ENCODE results near the gene EMID1.

The EMID1 gene

DNA sequence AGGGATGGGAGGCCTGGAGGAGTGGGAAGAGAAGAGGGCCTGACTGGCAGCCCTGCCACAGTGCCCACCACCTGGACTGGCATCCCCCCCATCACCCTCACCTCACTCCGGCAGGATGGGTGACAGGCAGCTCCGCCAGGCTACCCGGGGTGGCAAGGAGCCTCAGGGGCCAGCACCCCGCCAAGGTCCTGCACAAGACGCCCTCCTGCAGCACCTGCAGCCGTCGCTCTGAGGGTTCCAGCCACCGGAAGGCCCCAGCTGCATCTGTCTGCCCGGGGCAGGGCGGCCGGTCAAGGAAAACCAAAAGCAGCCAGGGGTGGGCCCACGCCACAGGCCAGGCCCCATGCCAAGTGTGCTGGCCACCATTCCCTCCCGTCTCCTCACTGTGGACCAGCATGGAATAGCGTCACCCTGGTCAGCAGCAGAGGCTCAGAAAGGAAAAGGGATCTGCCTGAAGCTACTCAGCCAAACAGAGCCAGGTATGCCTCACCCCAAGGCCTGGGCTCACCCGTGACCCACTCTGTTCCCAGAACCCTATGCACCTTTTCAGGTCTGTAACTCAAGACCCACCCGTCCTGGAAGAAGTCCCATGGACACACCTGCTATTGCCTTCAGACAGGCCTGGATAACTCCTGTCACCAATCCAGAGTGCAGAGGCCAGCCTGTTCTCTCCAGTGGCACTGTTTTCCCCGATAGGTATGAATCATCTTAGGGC lies 55.1 kb downstream of the EMID1 start:
- no peak for DNase-seq (ENCODE audit: low read depth in 2 of 2)

DNA sequence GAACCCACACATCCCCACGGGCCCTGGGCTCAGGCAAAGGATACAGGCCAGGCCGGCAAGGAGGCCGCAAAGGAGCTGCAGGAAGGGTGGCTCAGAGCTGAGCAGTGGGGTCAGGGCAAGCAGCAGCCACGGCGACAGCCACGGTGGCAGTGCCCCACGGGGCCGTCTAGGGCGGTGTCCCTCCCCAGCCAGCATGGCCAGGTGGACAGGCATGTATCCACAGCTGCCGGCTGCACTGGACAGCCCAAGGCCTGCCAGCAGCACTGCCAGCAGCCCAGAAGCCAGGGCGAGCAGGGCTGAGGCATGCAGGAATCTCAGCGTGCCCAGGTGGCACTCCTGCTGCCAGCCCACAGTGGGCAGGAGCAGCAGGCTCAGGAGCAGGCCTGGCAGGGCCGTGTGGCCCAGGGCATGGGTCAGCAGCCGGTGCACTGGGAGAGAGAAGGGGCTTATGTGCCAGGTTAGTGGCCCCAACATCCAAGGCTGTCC lies 58.1 kb downstream of the EMID1 start:
- DNase-seq (ENCODE audit: low read depth in 2 of 2), result no peak

DNA sequence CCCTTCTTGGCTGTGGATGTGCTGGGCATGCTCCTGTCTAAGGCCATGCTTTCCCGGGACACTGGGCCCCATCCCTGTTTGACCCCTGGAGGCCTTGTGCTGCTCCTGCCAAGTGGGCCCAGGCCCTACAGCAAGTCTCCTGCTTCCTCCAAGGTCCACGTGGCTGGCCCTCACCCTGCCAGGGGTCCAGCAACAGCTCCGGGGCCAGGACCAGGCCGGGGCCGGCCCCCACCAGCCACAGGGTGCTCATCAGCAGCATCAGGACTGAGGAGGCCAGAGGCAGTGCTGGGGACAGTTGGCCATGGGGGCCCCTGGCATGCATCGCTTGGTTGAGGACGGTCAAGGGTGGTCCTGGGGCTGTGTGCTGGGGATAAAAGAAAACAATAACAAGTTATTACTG lies 59.6 kb downstream of the EMID1 start:
- DNase-seq (ENCODE audit: low read depth in 2 of 2), result no peak

DNA sequence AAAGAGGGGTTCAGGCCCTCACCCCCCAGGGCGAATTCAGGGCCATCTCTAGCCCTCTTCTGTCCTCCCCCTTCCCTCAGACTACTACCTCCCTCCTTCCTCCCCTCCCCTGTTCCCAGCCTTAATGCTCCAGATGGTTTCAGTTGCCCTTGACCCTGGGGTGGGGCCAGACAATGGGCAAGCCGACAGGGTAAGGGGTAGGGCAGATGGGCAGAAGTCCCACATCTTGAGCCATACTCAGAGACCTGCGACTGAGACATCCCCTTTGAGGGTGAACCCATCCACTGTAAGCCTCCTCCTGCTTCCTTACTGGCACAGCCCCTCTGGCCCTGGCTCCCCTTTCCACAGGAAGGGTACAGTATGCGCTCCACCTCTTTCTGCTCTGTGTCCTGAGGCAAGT lies 60.2 kb downstream of the EMID1 start:
- no peak for DNase-seq (ENCODE audit: low read depth in 2 of 2)

DNA sequence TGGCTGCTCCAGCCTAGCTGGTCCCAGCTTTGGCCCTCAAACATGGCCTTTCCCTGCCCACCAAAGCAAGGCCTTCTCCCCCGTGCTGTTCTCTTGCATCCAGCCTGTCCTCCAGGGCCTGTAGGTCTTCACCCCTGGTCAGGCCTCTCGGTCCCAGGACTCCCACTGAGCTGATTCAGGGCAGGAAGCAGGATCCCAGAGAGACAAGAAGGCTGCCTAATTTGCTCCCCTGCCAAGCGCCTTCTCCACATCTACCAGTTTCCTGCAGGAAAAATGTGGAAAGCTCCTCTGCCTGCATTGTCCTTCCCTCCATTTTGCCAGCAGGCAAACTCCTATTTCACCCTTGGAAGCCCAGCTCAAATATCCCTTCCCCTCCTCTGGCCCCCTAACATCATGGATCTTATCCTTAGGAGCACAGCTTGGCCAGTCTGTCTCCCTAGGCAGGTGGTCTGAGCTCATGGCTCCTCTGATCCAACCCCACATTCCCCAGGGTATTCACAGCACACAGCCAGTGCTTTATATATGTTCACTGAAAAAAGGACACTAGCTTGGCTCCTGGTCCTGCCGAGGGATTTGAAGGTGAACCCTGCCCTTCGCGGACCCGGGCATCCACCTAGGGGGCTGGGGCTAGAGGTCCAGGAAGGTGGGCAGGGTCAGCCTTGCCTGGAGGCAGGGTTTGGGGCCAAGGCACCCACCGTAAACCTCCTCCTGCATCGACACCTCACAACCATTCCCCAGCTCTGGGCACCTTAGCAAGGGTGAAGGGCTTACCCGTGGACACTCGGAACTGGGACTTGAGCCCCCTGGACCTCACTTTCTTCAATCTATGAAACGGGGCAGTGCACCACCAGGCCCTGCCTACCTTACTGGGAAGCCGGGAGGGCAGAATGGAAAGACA lies 61.1 kb downstream of the EMID1 start:
- DNase-seq (ENCODE audit: low read depth in 2 of 2), result no peak

DNA sequence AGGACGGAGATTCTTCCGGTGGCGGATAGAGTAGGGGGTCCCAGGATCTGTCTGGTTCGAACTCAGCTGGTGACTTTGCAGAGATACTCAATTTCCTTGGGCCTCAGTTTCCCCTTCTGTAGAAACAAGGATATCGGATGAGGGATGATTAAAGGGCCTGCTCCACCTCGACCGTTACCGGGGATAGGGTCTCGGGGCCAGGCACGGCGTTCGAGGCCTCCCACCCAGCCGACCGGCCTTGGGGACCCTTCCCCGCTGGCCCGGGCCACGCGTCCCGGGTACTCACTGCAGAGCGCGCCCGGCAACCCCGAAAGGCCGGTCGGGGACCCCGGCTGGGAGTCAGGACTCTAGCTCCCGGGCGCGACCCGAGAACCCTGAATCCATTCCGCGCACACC lies 61.8 kb downstream of the EMID1 start:
- DNase-seq (ENCODE audit: low read depth in 2 of 2), result no peak

DNA sequence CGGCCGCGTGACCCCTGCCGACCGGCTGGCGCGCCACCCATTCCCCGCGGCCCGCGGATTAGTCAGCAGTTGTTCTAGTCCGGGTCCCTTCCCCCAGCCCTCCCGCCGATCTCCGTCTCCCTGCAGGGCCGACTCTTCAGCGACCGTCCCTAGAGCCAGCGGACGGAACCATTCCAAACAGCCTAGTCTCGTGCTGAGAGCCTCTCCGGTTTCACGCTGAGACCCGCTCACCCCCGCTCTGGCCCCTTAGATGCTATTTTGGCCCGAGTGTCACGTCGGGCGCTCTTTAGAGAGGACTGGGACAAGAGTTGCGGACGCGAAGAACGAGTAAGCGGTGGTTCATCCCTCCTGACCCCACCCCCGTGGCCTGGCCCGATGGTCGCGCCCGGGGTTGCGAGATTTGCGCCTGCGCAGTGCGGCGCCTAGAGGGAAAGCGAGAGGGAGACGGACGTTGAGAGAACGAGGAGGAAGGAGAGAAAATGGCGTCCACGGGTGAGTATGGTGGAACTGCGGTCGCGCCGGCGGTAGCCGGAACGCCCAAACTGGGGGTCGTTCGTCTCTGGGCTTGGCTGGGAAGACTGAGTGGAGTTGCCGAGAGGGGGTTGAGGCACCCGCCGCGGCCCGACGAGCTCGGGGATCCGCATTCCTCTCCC lies 62.3 kb downstream of the EMID1 start, which contains the start of the genes EWSR1 and RHBDD3:
Gene EWSR1 (plus strand): TSS at position 411 of the 653 bp plus-strand sequence. CDS start 69 bp downstream, at position 480.
Gene RHBDD3 (minus strand): TSS at position 124 of the 653 bp plus-strand sequence. CDS start 2,355 bp downstream, outside the sequence.
- DNase-seq (ENCODE audit: low read depth in 2 of 2), result peak; percentile 95 to 96

DNA sequence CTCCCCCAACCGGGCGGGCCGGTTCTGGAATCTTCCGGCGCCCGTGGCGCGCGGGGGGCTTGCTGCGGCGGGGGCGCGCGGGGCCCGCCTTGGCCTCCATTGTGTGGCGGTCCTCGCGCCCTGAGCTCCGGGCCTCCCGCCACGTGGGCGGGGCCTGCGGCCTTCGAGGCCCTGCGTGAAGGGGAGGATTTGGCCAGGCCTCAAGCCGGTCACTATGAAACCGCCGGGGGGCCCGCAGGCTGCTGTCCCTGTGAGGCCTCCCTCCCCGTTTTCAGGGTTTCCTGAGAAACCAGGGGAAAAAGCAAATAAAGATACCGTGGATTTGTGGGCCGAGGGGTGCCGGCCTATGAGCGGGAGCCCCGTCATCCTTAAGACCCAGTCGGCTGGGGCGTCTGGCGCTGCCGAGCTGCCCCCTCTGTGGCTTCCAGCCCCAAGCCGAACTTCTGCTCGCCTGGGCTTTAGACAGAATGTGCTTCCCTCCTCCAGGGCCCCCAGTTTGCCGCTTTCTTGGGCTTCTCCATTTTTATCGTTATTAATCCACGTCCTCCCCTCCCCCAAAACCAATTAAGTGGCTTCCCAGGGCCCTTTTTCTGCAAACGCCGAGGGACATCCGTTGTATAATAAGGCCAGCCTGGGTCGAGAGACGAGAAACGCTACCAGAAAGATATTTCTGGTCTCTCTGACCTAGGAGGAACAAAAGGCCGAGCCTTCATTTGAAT lies 63.0 kb downstream of the EMID1 start:
- peak; percentile 25 to 29 for DNase-seq (ENCODE audit: low read depth in 2 of 2)

DNA sequence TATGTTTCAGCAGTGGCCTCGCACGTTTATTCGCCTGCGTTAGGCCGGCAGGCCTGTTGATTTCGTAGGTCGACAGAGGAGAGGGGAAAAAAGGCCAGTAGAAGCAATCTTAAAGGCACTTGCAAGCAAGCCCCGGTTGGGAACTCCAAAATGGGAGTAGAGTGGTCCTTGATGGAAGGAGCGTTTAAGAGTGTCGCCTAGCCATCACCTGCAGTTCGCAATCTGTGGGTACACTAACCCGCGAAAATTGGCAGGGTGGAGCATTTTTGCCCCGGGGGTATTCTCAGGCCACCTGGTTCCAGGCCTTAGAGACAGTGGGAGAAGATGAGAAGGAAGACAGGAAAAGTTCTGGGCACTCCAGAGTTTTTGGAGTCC lies 63.5 kb downstream of the EMID1 start:
- DNase-seq (ENCODE audit: low read depth in 2 of 2), result no peak

DNA sequence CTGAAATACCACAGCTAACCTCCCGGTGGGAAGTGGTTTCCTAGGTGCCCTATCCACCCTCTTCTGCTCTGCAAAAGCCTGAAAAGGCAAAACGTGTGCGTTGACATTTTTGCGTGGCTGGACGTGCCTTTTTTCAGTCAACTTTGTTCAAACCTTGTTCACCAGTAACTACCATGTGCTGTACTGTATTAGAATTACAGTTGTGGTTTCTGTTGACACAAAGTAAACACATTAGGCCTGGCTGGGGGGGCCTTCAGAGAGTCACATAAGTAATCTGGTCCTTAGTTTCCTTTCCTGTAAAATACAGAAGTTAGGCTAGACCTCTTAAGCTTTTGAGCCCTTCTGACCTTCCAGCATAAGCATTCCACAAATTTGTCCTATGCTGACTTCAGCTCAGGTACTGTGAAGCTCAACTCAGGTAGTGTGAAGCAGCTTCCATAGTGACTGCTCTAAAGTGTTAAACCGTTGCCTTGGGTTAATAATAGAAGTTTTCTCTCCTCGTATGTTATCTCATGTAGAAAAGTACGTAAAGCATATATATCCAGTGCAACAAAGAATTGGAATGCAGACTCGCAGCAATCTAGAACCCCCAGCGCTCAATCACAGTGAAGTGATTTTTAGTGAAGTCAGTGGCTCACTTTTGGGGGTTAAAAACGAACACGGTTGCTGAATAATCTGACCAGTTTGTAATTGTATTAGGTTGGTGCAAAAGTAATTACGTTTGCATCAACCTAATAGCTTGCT lies 64.2 kb downstream of the EMID1 start:
- DNase-seq (ENCODE audit: low read depth in 2 of 2), result no peak

DNA sequence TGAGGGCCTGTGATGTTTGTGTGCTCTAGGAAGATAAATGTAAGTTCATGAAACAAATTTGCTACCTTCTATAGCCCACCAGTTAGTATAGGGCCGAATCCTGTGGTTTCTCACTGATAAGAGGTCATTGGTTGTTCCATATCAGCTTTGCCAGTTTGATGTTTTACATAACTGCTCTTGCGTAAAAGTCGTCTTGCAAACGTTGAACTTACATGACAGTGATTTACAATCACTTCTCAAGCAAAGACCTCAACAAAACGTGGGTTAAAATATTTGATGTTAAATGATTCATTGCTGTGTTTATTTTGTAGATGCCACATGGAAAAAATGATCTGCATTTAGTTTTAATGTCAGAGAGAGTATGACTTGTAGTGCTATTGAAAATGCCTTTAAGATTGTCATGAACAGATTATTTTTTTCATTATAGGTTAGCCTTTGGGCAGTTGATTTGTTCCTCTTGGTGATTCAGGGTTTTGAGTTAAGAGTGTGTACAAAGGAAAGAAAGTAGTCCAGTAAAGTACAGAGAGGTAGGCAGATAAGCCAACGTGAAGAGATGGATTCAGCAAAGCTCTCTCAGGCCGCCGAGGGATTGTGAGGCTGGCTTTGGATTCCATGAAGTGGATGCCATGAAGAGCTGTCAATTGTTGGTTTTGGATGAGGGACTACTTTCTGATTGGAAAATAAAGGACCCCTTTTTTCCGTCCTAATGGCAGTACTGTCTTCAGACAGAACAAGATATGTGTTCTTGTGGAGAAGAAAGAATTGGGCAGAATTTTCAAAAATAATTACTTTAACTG lies 65.0 kb downstream of the EMID1 start:
- no peak for DNase-seq (ENCODE audit: low read depth in 2 of 2)

DNA sequence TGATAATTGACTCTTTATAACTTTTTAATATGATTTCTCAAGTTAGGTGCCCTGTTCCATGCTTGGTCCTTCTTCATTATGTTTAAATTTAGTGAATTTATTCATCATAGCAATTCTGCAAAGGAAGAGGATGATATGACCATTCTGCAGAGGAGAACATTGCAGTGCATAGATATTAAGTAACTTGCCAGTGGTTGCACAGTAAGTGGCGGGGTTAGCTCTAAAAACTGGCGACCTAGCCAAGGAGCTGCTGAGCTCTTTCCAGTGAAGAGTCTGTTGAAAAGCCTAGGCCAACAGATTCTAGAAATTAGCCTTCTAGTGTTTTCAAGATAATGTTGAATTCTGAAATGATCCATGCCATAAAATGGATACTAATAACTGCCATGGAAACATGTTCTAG lies 66.9 kb downstream of the EMID1 start:
- no peak for DNase-seq (ENCODE audit: low read depth in 2 of 2)

DNA sequence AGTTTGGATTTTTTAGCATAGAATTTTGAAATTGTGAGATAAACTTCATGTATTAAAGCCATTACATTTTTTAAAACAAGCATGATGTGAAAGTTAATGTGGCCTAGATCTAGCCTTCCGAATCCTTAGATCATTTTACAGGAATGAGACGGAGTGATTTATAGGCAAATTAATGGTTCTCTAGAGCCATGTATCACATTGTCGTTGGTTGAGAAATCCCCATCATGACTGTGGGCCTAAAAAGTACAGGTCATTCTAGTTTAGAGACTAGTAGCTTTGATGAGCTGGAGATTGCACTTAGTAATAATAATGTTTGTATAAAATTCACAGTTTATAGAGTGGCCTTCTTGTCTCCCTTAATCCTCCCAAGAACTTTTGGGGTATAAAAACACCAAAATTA lies 69.5 kb downstream of the EMID1 start:
- DNase-seq (ENCODE audit: low read depth in 2 of 2), result no peak

DNA sequence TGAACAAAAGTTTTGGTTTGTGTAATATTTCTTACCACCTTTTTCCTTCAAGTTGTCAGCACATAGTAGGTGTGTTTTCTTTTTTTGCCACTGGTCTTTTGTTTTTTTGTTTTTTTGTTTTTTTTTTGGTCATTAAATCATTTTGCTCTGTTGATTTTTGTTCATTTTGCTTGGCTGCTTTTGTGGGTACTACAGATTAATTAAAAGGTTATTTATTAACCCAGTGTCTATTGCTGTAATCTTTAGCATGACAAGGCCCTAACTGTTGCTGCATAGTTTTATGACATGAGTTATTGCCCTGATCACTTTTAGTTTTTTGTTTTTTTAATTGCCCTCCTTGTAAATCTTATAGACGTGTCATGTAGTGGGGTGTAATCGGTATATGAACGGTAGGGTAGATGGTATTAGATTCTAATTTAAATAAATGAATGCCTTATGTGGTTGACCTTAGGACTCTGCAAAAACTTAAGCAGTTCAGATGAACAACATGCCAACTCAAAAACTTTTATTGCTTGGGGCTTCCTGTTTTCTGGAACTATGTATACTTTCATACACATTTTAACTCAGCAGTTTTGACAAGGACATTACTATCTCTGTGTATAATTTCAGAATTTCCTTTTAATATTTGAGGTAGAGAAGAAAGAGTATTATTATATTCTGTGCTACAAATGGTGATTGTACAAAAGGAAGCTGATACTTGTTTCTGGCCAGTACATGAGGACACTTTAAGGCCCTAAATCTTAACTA lies 70.3 kb downstream of the EMID1 start:
- DNase-seq (ENCODE audit: low read depth in 2 of 2), result no peak

DNA sequence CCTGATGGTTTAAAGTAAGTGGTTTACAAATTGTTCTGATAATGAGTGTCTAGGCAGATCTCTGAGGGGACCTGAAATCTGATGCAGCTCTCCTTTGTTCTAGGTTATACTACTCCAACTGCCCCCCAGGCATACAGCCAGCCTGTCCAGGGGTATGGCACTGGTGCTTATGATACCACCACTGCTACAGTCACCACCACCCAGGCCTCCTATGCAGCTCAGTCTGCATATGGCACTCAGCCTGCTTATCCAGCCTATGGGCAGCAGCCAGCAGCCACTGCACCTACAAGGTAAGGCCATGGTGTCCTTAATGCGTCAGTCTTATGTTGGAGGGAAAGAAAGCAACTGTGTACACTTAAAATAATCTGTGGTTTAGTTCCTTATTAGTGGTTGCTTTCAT lies 72.2 kb downstream of the EMID1 start:
- no peak for DNase-seq (ENCODE audit: low read depth in 2 of 2)

DNA sequence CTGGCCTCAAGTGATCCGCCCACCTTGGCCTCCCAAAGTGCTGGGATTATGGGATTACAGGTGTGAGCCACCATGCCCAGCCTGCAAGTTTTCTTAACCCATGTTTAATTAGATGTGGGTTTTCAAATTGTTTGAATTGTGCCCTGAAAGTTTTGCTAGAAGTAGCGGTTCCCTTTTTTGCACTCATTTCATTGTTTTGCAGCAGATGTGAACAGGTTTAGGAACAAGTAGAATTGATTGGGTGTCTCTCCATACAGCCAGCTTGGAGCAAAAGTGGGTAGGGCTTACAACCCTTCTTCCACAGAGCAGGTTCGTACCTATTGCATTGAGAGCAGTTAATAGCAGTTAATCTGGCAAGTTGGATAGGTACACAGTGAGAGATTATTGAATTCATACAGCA lies 78.5 kb downstream of the EMID1 start:
- DNase-seq (ENCODE audit: low read depth in 2 of 2), result no peak

DNA sequence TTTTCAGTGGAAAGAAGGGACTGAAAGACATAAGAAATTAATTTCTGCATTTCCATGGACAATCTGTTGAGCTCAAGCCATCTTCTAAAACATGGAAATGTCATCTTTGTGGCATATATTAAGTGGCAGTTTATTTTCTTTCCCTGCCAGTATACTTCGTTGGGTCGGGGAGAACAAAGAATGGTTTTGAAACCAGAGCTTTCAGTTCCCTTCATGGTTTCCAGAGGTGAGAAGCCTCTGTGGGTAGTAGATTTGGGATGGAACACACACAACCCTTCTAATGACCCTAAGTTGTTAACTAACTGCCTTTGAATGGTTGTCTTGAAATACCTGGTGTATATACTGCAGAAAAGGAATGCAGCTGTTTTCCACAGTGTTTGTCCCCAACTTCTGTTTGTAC lies 83.1 kb downstream of the EMID1 start:
- DNase-seq (ENCODE audit: low read depth in 2 of 2), result no peak

DNA sequence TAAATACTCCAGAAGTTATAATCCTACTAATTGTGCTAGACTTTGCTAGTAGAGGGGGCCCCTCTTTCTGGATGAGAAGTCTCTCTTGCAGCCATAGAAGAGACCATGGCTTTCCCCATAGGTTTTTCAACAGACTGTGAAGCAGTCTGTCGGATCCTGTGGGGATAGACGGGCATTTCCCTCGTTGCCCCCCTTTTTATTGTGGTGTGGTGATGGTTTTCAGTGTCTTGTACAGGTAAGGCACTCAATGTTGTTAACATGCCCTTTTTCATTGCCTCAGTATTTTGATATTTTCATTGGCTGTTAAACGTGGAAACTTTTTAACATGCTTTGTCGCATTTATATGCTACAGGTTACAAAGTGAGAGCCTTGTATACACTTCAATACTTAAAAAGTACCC lies 84.4 kb downstream of the EMID1 start:
- DNase-seq (ENCODE audit: low read depth in 2 of 2), result no peak

DNA sequence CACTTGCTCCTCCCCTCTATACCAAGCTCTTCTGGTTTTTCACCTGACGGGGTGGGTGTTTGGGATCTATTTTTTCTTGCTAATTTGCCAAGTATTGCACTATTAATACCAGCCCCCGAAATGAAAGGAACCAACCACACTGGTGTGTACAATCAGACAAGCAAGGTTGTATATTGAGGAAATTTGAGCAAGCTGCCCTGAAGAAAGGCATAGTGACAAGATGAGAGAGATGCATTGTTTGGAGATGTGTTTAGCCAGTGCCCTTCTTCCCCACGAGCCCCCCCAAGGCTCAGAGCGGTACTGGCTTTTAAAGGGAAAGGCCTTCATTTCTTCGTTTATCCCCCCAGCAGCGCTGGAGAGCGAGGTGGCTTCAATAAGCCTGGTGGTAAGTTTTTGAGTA lies 85.5 kb downstream of the EMID1 start:
- DNase-seq (ENCODE audit: low read depth in 2 of 2), result no peak
